T-cell (primary cell): ENCODE data around the gene EEA1. TPM values are rescaled to one million over a fixed set of nuclear protein-coding genes. Genes with fewer than 3 reads are reported as not detected.

Source experiments
- ATAC-seq, 4 experiments: fragments of 200-7000 bp in 3 of 4; fragments of 150-1000 bp in 1 of 4; cut with Tn5 transposase; replicated peaks in 1 of 4; 1 replicate in 3 of 4; 2 replicates in 1 of 4; pipeline ENCODE4 v1.10.0; 2021; ENCODE audit warnings: moderate library complexity in 3 of 4, mild to moderate bottlenecking in 2 of 4, moderate number of reproducible peaks in 1 of 4
- CTCF ChIA-PET, 2 donors: fragments of 300-600 bp; sonication (Branson Sonifier 250); formaldehyde crosslinking; loops; one replicate each; lab custom pipeline; 2022; ENCODE audit warnings: antibody characterized with exemption in 2 of 2; lab: Charles Lee
- POLR2A ChIA-PET, 2 donors: fragments of 300-600 bp; sonication (Branson Sonifier 250); formaldehyde crosslinking; loops; one replicate each; lab custom pipeline; 2022; ENCODE audit warnings: antibody characterized with exemption in 2 of 2; lab: Charles Lee
- DNase-seq, 35 experiments: peaks; one replicate each; pipeline versions ENCODE4 v3.0.0 to v3.0.0-alpha.2; 2013 to 2023
- H3K27ac ChIP-seq: one replicate; pipeline ENCODE4 v1.5.1; 2013; ENCODE audit warnings: low read length
- H3K27me3 ChIP-seq, 2 experiments: replicated peaks in 1 of 2; 1 replicate in 1 of 2; 2 replicates in 1 of 2; pipeline versions ENCODE4 v1.6.1 to v1.7.0; 2013; ENCODE audit warnings: low read length in 1 of 2, mixed read lengths in 1 of 2; ENCODE audit not compliant: control insufficient read depth in 2 of 2, insufficient read depth in 2 of 2; ENCODE audit errors: extremely low read depth in 1 of 2
- H3K36me3 ChIP-seq, 2 donors: 1 replicate in 1 of 2; 2 replicates in 1 of 2; pipeline versions ENCODE4 v1.6.1 to v1.7.0; 2013; ENCODE audit warnings: low read length in 1 of 2; ENCODE audit not compliant: control insufficient read depth in 2 of 2, insufficient read depth in 1 of 2; ENCODE audit errors: extremely low read depth in 1 of 2
- H3K4me1 ChIP-seq, 2 experiments: 1 replicate in 1 of 2; 2 replicates in 1 of 2; pipeline versions ENCODE4 v1.6.1 to v1.7.0; 2013; ENCODE audit warnings: low read length in 2 of 2, mixed read lengths in 1 of 2; ENCODE audit not compliant: insufficient read depth in 2 of 2, control insufficient read depth in 1 of 2; ENCODE audit errors: extremely low read depth in 1 of 2
- H3K4me3 ChIP-seq, 2 donors: 1 replicate in 1 of 2; 2 replicates in 1 of 2; pipeline versions ENCODE4 v1.5.1 to v1.7.0; 2013; ENCODE audit warnings: mild to moderate bottlenecking in 2 of 2, low read length in 1 of 2, moderate library complexity in 1 of 2; ENCODE audit not compliant: control insufficient read depth in 1 of 2; ENCODE audit errors: extremely low read depth in 1 of 2
- H3K9me3 ChIP-seq: 2 replicates; pipeline ENCODE4 v1.7.0; 2013
- H3K27ac Mint-ChIP-seq, 2 donors: one replicate each; pipeline ENCODE4 v1.8.0; 2020 to 2021; ENCODE audit warnings: mild to moderate bottlenecking in 2 of 2, mixed read lengths in 2 of 2
- H3K27me3 Mint-ChIP-seq, 2 donors: one replicate each; pipeline ENCODE4 v1.8.0; 2021 to 2022; ENCODE audit warnings: mixed read lengths in 2 of 2
- H3K36me3 Mint-ChIP-seq: one replicate; pipeline ENCODE4 v1.8.0; 2021; ENCODE audit warnings: mixed read lengths
- H3K4me1 Mint-ChIP-seq, 3 donors: one replicate each; pipeline ENCODE4 v1.8.0; 2020 to 2022; ENCODE audit warnings: mixed read lengths in 3 of 3, mild to moderate bottlenecking in 1 of 3
- H3K4me3 Mint-ChIP-seq, 3 donors: one replicate each; pipeline ENCODE4 v1.8.0; 2020 to 2022; ENCODE audit warnings: mild to moderate bottlenecking in 3 of 3, mixed read lengths in 3 of 3, moderate library complexity in 3 of 3
- H3K9me3 Mint-ChIP-seq, 3 donors: one replicate each; pipeline ENCODE4 v1.8.0; 2020 to 2022; ENCODE audit warnings: mixed read lengths in 3 of 3
- whole genome bisulfite sequencing: methylation state at CpG from one replicate; pipeline ENCODE4 v1.1.5; 2013; ENCODE audit warnings: missing lambda C conversion rate; ENCODE audit not compliant: insufficient coverage; 5-methylcytosine and 5-hydroxymethylcytosine counted together
- total RNA-seq, 35 experiments: library from RNA in 6 of 35; stranded (reverse) in 6 of 35; fragments of 120-200 nt in 1 of 35; gene quantifications; one replicate each; pipeline versions ENCODE4 v1.2.1 to v1.2.4 and lab custom pipeline; 2013 to 2026

EEA1 gene
- total RNA-seq, 5 donors from 2014 or later (not counting 1 experiment from before 2014, with no cell fraction given), result 21.4 to 29.5 (median 23.5) TPM

DNA sequence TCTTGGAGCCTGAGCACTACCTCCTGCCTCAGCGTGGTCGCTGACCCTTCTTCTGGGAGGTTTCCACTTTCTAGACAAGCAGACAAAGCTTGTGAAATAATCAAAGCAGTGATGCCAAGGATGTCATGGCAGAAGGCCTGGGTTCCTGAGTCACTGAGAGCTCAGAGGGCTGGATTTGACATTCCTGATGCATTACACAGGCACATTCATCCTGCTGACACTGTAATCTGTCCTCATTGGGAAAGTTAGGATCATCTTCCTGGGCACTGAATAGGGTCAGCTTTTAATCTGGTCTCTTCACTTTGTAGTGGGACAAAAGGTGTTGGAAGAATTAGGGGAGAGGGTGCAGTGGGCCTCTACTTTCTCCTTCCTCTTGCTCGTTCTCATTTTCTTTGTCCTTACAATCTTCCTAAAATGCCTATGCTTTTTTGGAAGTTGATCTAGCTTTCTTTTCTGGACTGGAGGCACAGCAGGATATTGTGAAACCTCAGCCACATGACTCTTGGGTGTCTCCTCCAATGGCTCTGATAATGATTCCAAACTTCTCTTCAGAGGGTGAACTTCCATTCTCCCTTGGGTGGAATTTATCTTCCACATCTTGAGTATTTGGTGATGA lies 29.6 kb downstream of the EEA1 start:
- Mint-ChIP-seq H3K4me3 (no peak overlapping the region), H3K36me3 (peaks cover 18% of the 10 kb centered on the region), H3K4me1 (peaks cover 30 to 34% (median 33%) of the 10 kb centered on the region in 3 donors), H3K9me3 (no peaks in the 10 kb centered on the region), H3K27me3 (no peaks in the 10 kb centered on the region), H3K27ac (peak overlapping the region; percentile 64 to 70)
- POLR2A ChIA-PET, result interaction anchor here (0.6 kb wide), 2 partner anchors 94 to 462 kb away, joined by 3 to 4 read pairs; no protein-coding TSS in a partner anchor
- Histone ChIP-seq H3K4me3 (no peak overlapping the region), H3K36me3 (peaks cover 0 to 5% of the 10 kb centered on the region in 2 donors), H3K9me3 (no peaks in the 10 kb centered on the region), H3K4me1 (peaks cover 0 to 7% of the 10 kb centered on the region in 2 experiments), H3K27ac (no peak overlapping the region), H3K27me3 (no peaks in the 10 kb centered on the region)
- ATAC-seq, result no peak
- 100% methylated on average over 2 of the region's 3 CpGs for WGBS
- DNase-seq, result no peak
- CTCF ChIA-PET, result interaction anchor here in 1 of 2 donors (0.5 to 1.2 kb wide), 3 partner anchors 9 to 168 kb away, joined by 3 to 8 read pairs (median 6); no protein-coding TSS in a partner anchor

DNA sequence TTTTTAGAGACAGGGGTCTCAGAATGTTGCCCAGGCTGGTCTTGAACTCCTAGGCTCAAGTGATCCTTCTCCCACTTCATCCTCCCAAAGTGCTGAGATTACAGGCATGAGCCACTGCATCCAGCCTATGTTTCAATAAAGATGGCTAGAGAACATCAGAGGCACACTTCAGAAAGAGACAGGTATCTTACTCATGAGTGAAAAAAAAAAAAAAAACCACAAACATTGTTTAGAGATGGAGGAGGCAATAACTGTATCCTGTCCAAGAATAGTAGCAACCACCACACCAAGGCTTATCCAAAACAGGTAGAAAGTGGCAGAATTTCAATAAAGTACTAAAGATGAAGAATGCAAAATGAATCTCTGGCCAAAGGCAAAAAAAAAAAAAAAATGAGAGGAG lies 30.3 kb downstream of the EEA1 start:
- Mint-ChIP-seq H3K27me3 (no peaks in the 10 kb centered on the region), H3K27ac (peak overlapping the region; percentile 64 to 70), H3K9me3 (no peaks in the 10 kb centered on the region), H3K36me3 (peaks cover 18% of the 10 kb centered on the region), H3K4me1 (peaks cover 30 to 36% (median 36%) of the 10 kb centered on the region in 3 donors), H3K4me3 (no peak overlapping the region)
- no peaks in the 10 kb centered on the region for H3K27me3 ChIP-seq
- H3K9me3 ChIP-seq, result no peaks in the 10 kb centered on the region
- CTCF ChIA-PET, result interaction anchor here in 1 of 2 donors (0.5 to 1.0 kb wide), 3 partner anchors 9 to 1921 kb away, joined by 4 to 8 read pairs (median 6); no protein-coding TSS in a partner anchor
- ATAC-seq, result peak in 2 of 4 experiments; percentile 45 to 60
- no peak overlapping the region for H3K27ac ChIP-seq
- H3K36me3 ChIP-seq, result peaks cover 0 to 5% of the 10 kb centered on the region in 2 donors
- POLR2A ChIA-PET, result interaction anchor here (0.6 kb wide), 2 partner anchors 93 to 462 kb away, joined by 3 to 4 read pairs; no protein-coding TSS in a partner anchor
- no peak for DNase-seq
- H3K4me3 ChIP-seq, result no peak overlapping the region
- H3K4me1 ChIP-seq, result peaks cover 0 to 7% of the 10 kb centered on the region in 2 experiments

DNA sequence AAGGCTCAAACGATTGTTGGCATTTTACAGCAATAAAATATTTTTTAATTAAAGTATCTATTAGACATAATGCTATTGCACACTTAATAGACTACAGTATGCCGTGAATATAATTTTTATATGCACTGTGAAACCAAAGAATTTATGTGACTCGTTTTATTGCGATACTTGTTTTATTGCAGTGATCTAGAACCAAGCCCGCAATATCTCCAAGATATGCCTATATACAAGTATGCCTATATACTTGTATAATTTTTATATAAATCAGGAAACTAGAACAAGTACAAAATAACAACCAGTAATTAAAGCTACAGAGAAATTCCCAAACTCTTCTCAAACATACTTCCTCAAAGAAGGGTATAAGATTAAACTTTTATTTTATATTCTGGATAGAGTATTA lies 31.3 kb downstream of the EEA1 start:
- Mint-ChIP-seq H3K36me3 (peaks cover 20% of the 10 kb centered on the region), H3K4me1 (peaks cover 31 to 41% (median 40%) of the 10 kb centered on the region in 3 donors), H3K27me3 (no peaks in the 10 kb centered on the region), H3K4me3 (no peak overlapping the region), H3K27ac (no peak overlapping the region), H3K9me3 (no peaks in the 10 kb centered on the region)
- Histone ChIP-seq H3K9me3 (no peaks in the 10 kb centered on the region), H3K36me3 (peaks cover 0 to 5% of the 10 kb centered on the region in 2 donors), H3K4me3 (no peak overlapping the region), H3K27me3 (no peaks in the 10 kb centered on the region), H3K4me1 (peaks cover 0 to 7% of the 10 kb centered on the region in 2 experiments), H3K27ac (no peak overlapping the region)
- WGBS, result no CpG with 5 or more reads among the region's 5 CpGs
- DNase-seq (no peak), ATAC-seq (no peak)
- ChIA-PET POLR2A (no interaction called here), CTCF (no interaction called here)

DNA sequence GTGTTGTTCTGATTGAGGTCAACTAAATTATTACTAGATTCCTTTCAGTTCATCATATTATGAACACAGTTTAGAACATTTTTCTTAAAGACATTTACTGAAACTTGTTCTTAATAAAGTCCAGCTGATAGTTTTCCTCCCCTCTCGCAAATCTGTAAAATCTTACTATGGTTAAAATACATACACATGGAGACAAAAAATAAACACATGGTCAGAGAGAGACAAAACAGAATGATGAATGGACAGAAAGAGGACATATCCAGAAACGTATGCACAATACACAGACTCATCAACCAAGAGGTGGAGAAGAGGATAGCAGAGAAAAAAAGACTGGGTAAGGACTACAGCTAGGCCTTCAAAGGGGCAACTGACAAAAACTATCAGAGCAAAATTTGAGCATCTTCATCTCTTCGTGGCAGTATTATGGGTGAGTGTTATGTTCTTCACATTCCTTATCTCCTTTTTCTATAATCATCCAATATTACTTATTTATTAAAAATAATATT lies 38.4 kb downstream of the EEA1 start:
- Histone ChIP-seq H3K9me3 (no peaks in the 10 kb centered on the region), H3K4me3 (no peak overlapping the region), H3K4me1 (peaks cover 0 to 2% of the 10 kb centered on the region in 2 experiments), H3K36me3 (peaks cover 3 to 8% of the 10 kb centered on the region in 2 donors), H3K27ac (no peak overlapping the region), H3K27me3 (no peaks in the 10 kb centered on the region)
- no peaks in the 10 kb centered on the region for H3K9me3 Mint-ChIP-seq
- no CpG with 5 or more reads among the region's 3 CpGs for WGBS
- ATAC-seq (no peak), DNase-seq (no peak)
- no peak overlapping the region for H3K27ac Mint-ChIP-seq
- ChIA-PET POLR2A (no interaction called here), CTCF (interaction anchor here in 1 of 2 donors (0.6 kb wide), 1 partner anchor 40 kb away, joined by 4 read pairs; no protein-coding TSS in a partner anchor)
- no peaks in the 10 kb centered on the region for H3K27me3 Mint-ChIP-seq
- H3K36me3 Mint-ChIP-seq, result peaks cover 46% of the 10 kb centered on the region
- H3K4me3 Mint-ChIP-seq, result no peak overlapping the region
- H3K4me1 Mint-ChIP-seq, result peaks cover 26 to 45% (median 32%) of the 10 kb centered on the region in 3 donors

DNA sequence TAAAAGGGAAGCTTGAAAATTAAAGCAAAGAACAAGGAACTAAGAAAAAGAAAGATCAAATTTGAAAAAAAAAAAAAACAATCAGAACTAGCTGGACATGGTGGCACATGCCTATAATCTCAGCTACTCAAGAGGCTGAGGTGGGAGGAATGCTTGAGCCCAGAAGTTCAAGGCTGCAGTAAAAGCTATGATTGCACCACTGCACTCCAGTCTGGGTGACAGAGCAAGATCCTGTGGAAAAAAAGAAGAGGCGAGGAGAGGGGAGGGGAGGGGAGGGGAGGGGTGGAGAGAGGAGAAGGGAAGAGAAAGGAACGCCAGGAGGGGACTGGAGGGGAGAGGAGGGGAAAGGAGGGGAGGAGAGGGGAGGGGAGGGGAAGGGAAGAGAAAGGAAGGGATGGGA lies 43.0 kb downstream of the EEA1 start:
- Mint-ChIP-seq H3K9me3 (no peaks in the 10 kb centered on the region), H3K4me3 (no peak overlapping the region), H3K4me1 (peaks cover 0 to 19% (median 10%) of the 10 kb centered on the region in 3 donors), H3K27ac (no peak overlapping the region), H3K27me3 (no peaks in the 10 kb centered on the region), H3K36me3 (peaks cover 67% of the 10 kb centered on the region)
- ChIA-PET CTCF (interaction anchor here in 1 of 2 donors (0.6 kb wide), 1 partner anchor 1288 kb away, joined by 3 read pairs; no protein-coding TSS in a partner anchor), POLR2A (no interaction called here)
- Histone ChIP-seq H3K9me3 (no peaks in the 10 kb centered on the region), H3K36me3 (peaks cover 5 to 17% of the 10 kb centered on the region in 2 donors), H3K27ac (no peak overlapping the region), H3K4me3 (no peak overlapping the region), H3K27me3 (no peaks in the 10 kb centered on the region), H3K4me1 (no peaks in the 10 kb centered on the region)
- no peak for ATAC-seq
- no CpG with 5 or more reads among the region's 2 CpGs for WGBS
- no peak for DNase-seq

DNA sequence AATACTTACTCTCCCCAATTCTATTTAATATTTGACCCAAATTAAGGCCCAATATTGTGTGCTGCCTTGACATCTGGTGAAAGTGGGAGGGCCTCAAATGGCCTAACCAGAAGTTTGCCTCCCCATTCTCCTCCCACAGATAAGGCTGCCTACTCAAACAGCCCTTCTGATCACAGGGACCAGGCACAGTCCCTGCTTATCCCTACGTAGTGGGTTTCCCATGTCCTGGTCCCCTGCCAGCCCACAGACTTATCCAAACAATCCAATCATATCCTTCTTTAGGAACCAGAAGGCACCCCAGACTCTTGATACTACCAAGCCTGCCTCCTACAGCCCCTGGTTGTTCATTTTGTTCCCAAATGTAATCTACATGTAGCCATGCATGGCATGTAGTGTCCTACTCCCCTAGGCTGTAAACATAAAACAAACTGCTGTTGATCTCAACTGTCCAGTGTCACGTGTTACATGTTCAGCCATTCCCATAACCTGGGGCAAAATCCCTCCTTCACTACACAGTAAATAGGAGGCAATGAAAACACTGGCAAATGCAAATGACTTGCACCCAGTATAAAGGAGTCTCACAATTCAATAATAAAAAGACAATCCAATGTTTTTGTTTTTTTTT lies 49.3 kb downstream of the EEA1 start:
- H3K4me1 Mint-ChIP-seq, result peaks cover 9 to 24% (median 14%) of the 10 kb centered on the region in 3 donors
- H3K36me3 Mint-ChIP-seq, result peaks cover 74% of the 10 kb centered on the region

More for the DNA sequence above, 49.3 kb downstream of the EEA1 start:
- Mint-ChIP-seq H3K27ac (no peak overlapping the region), H3K27me3 (no peaks in the 10 kb centered on the region), H3K9me3 (no peaks in the 10 kb centered on the region), H3K4me3 (no peak overlapping the region)
- no peaks in the 10 kb centered on the region for H3K9me3 ChIP-seq
- ChIA-PET POLR2A (interaction anchor here in 1 of 2 donors (0.7 kb wide), 2 partner anchors 33 to 1843 kb away, joined by 3 to 6 read pairs; no protein-coding TSS in a partner anchor), CTCF (no interaction called here)
- ATAC-seq, result no peak
- peaks cover 0 to 11% of the 10 kb centered on the region in 2 donors for H3K36me3 ChIP-seq
- H3K27ac ChIP-seq, result no peak overlapping the region
- no peak overlapping the region for H3K4me3 ChIP-seq
- no peaks in the 10 kb centered on the region for H3K4me1 ChIP-seq
- DNase-seq, result no peak
- H3K27me3 ChIP-seq, result no peaks in the 10 kb centered on the region
- WGBS, result 83% methylated on average over 2 of the region's 2 CpGs
